DOHH2 (cell line): Measurements from ENCODE around the gene MS4A13.

ENCODE experiments used
- CTCF ChIP-seq: fragments of 200-600 bp; sonication (generic); IDR thresholded peaks from one replicate; pipeline ENCODE4 v1.5.1; 2014; ENCODE audit warnings: antibody characterized with exemption, mild to moderate bottlenecking, low read depth, low read length; ENCODE audit not compliant: poor library complexity, severe bottlenecking
- EZH2phosphoT487 ChIP-seq: fragments of 200-600 bp; sonication (generic); IDR thresholded peaks from 2 replicates; pipeline ENCODE4 v1.6.1; 2017; ENCODE audit warnings: borderline replicate concordance, mild to moderate bottlenecking, antibody characterized with exemption, low read length, moderate library complexity, mixed read lengths

GRCh38 chr11:60544077-60544476 lies 28.9 kb downstream of the MS4A13 start:
- TF ChIP-seq CTCF = no peak
- no peak for TF ChIP-seq EZH2phosphoT487
